Measurements from ENCODE around the gene STK32C. TPM values are rescaled to one million over a fixed set of nuclear protein-coding genes. Genes with fewer than 3 reads are reported as not detected.
"Not testable (repeated sequence)": the region's sequence is repeated elsewhere in the genome, so short reads cannot be mapped to it uniquely, and the experiment has no call there.

The STK32C gene
- total RNA-seq, 1 donor from 2014 or later, result 12.9 TPM

DNA sequence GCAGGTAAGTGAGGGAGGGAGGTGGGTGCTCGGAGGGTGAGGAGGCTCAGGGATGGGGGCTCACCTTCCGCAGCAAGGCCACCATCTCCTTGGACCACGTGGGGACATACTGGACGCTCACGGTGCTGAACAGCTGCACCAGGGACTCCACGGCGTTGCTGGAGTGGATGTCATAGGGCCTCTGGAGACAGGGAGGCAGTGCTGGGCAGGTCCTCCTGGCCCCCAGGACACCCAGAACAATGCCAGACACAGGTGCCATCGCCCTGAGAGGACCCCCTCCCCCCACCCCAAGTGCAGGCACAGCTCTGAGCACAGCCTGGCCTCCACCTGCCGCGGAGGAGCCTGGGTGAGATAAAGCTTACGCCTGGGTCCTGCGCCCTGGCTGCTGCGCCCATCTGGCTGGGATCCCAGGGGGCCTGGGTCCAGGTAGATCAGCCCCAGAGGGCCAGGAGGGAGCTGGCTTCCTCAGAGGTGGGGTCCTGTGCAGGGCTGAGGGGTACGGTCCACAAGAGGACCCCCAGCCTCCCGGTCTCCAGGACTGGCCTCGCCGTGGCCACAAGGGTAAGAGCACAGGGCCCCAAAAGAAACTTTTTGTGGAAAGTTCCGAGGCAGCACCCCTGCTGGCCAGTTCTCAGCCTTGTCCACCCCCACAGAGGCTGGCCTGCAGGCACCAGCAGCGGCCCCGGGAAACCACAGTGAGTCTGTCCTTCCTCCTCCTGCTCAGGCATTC lies 83.2 kb downstream of the STK32C start:
- H3K27me3 Mint-ChIP-seq, result no peaks in the 10 kb centered on the region
- H3K27ac Mint-ChIP-seq, result no peak overlapping the region
- DNase-seq (ENCODE audit: extremely low spot score, unreplicated experiment), result no peak
- H3K36me3 Mint-ChIP-seq, result no peaks in the 10 kb centered on the region
- no peaks in the 10 kb centered on the region for H3K4me1 Mint-ChIP-seq (ENCODE audit: unreplicated experiment)
- no peaks in the 10 kb centered on the region for H3K9me3 Mint-ChIP-seq
- H3K4me3 Mint-ChIP-seq, result no peak overlapping the region
- TF ChIP-seq, protein P1, sequence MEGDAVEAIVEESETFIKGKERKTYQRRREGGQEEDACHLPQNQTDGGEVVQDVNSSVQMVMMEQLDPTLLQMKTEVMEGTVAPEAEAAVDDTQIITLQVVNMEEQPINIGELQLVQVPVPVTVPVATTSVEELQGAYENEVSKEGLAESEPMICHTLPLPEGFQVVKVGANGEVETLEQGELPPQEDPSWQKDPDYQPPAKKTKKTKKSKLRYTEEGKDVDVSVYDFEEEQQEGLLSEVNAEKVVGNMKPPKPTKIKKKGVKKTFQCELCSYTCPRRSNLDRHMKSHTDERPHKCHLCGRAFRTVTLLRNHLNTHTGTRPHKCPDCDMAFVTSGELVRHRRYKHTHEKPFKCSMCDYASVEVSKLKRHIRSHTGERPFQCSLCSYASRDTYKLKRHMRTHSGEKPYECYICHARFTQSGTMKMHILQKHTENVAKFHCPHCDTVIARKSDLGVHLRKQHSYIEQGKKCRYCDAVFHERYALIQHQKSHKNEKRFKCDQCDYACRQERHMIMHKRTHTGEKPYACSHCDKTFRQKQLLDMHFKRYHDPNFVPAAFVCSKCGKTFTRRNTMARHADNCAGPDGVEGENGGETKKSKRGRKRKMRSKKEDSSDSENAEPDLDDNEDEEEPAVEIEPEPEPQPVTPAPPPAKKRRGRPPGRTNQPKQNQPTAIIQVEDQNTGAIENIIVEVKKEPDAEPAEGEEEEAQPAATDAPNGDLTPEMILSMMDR (conservative IDR thresholded peaks at IDR 0.05), result no peak

DNA sequence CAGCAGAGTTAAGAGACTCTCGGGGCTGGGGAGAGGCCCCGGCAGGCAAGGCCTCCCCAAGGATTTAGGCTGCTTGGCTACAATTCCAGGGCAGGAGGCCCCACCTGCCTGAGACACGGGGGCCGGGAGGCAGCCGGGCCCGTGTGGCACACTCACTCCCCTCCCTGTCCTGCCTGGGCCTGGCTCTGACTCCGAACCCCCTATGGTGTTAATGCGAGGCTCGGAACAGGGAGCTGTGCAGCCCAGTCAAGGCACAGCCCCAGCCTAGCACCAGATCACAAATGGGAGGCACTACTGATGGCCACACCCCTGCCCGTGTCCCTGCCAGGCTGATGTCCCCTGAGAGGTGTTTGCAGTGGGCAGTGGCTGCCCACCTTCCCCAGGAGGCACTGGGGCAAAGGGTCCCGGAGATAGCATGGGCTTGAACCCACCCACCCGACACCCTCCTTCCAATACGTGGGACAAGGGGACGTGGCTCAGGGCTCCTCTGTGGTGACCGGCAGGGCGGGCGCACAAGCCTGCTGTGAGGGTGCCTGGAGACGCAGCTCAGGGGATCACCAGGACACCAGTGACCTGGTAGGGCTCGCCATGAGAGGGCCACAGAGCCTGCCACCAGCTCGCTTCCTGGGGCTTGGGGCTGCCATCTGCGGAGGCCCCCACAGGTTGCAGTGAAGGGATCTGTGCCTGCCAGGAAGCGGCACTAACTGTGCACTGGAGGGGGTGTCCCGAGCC lies 84.0 kb downstream of the STK32C start:
- TF ChIP-seq, protein P1 (conservative IDR thresholded peaks at IDR 0.05), result no peak
- Mint-ChIP-seq H3K27ac (no peak overlapping the region), H3K36me3 (no peaks in the 10 kb centered on the region), H3K27me3 (no peaks in the 10 kb centered on the region), H3K4me3 (no peak overlapping the region), H3K4me1 (ENCODE audit: unreplicated experiment) (no peaks in the 10 kb centered on the region), H3K9me3 (no peaks in the 10 kb centered on the region)
- DNase-seq (ENCODE audit: extremely low spot score, unreplicated experiment), result no peak

DNA sequence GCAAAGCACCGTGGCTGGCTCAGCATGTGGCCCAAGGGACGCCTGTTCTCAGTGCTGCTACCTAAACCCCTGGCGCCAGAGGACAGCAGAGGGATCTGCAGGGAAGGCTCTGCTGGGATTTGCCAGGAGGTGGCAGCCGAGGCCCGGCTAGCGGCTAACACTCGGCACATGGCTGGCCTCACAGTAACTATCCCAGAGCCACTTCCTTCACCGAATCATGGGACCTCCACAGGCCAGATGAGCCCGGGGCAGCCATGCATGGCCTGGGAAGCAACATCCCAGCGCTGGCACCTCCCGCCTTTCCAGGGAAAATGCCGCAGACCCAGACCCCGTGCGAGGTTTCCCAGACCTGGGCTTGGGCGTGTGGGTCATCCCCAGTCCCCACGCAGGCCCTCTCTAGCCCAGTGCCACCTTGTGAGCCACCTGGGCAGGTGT lies 84.6 kb downstream of the STK32C start:
- H3K27ac Mint-ChIP-seq, result no peak overlapping the region
- TF ChIP-seq, protein P1 (conservative IDR thresholded peaks at IDR 0.05), result peak; percentile 96
- H3K4me1 Mint-ChIP-seq (ENCODE audit: unreplicated experiment), result no peaks in the 10 kb centered on the region
- peak; percentile 86 for DNase-seq (ENCODE audit: extremely low spot score, unreplicated experiment)
- H3K9me3 Mint-ChIP-seq, result no peaks in the 10 kb centered on the region
- no peaks in the 10 kb centered on the region for H3K27me3 Mint-ChIP-seq
- no peaks in the 10 kb centered on the region for H3K36me3 Mint-ChIP-seq
- H3K4me3 Mint-ChIP-seq, result no peak overlapping the region

DNA sequence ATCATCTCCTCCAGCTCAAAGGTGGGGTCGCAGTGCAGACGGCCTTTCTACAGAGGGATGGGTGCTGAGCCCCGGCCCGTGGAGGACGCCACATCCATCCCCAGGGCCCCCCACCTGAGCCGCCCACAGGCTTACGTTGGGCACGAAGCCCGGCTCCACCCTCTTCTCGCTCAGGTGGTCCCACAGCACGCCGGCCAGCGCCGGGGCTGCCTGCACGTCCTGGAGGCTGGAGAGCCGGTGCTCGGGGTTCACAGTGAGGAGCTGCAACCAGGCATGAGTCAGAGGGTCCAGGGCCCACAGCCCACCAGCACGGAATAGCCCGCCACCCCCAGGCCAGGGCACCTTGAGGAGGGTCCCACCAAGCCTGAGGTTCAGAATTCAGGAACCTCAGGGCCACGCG lies 85.0 kb downstream of the STK32C start:
- H3K27ac Mint-ChIP-seq, result no peak overlapping the region
- H3K4me3 Mint-ChIP-seq, result no peak overlapping the region
- H3K4me1 Mint-ChIP-seq (ENCODE audit: unreplicated experiment), result no peaks in the 10 kb centered on the region
- TF ChIP-seq, protein P1 (conservative IDR thresholded peaks at IDR 0.05), result no peak
- H3K36me3 Mint-ChIP-seq, result peaks cover under 1% of the 10 kb centered on the region
- no peaks in the 10 kb centered on the region for H3K9me3 Mint-ChIP-seq
- no peak for DNase-seq (ENCODE audit: extremely low spot score, unreplicated experiment)
- no peaks in the 10 kb centered on the region for H3K27me3 Mint-ChIP-seq

DNA sequence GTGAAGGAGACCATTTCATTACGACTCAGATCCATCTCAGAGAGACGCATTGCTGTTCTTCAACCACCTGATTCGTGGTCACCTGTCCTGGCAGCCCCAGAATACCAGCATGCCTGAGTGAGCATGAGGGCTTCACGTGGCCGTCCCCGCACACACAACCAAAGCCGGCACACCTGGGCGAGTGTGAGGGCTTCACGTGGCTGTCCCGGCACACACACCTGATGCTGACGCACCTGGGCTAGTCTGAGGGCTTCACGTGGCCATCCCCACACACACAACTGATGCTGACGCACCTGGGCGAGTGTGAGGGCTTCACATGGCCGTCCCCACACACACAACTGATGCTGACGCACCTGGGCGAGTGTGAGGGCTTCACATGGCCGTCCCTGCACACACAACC lies 86.8 kb downstream of the STK32C start:
- not testable (repeated sequence) for H3K27me3 Mint-ChIP-seq; H3K4me3 Mint-ChIP-seq; H3K9me3 Mint-ChIP-seq; DNase-seq (ENCODE audit: extremely low spot score, unreplicated experiment); H3K27ac Mint-ChIP-seq; H3K4me1 Mint-ChIP-seq (ENCODE audit: unreplicated experiment); H3K36me3 Mint-ChIP-seq

DNA sequence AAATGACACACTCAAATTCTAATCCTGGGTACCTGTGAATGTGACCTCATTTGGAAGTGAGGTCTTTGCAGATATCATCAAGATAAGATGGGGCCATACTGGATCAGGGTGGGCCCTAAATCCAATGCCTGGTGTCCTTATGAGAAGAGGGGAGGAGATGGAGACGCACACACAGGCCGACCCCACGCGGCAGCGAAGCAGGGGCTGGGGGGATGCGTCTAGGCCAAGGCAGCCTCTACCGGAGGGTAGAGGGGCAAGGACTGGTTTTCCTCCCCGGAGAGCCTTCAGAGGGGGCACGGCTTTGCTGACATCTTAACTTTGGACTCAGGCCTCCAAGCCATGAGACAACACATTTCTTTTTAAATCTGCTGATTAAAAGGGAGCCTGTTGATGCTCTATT lies 87.7 kb downstream of the STK32C start:
- H3K4me1 Mint-ChIP-seq (ENCODE audit: unreplicated experiment), result no peaks in the 10 kb centered on the region
- no peak for DNase-seq (ENCODE audit: extremely low spot score, unreplicated experiment)
- H3K4me3 Mint-ChIP-seq, result no peak overlapping the region
- no peak overlapping the region for H3K27ac Mint-ChIP-seq
- TF ChIP-seq, protein P1 (conservative IDR thresholded peaks at IDR 0.05), result no peak
- H3K27me3 Mint-ChIP-seq, result no peaks in the 10 kb centered on the region
- H3K9me3 Mint-ChIP-seq, result peaks cover 6% of the 10 kb centered on the region
- H3K36me3 Mint-ChIP-seq, result peaks cover 4% of the 10 kb centered on the region
